Measurements from ENCODE around the gene RPL31. TPM values are rescaled to one million over a fixed set of nuclear protein-coding genes. Genes with fewer than 3 reads are reported as not detected.

Gene RPL31
- total RNA-seq, 2 donors from 2014 or later = 316 to 425 TPM

DNA sequence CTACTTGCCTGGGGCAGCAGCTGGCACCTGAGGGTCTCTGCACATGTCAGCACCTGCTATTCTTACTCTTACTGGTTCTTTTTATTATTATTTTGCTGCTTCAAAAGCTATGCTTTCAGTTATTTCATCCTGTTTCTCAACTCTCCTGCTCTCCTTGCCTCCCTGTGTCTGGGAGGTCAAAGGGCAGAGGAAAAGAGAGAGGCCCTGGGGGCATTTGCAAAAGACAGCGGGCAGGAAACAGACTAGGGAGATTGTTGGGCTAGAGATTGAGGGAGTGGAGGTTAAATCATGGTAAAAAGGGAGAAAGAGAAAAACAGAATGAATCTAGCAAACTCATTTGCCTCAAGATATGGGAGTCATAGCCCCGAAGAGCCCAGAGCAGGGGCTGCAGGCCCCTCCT is 21.1 kb upstream of the RPL31 start:
- peaks cover 0 to 16% of the 10 kb centered on the region in 2 donors for H3K36me3 ChIP-seq (replicated peaks in 1 of 2; ENCODE audit: insufficient read depth in 1 of 2, low read depth in 2 of 2)
- H3K9me3 ChIP-seq = no peaks in the 10 kb centered on the region
- intact Hi-C loops (cut with DNase I) = loop anchor here (5.0 kb wide), 1 partner anchor 249 kb away; no protein-coding TSS in a partner anchor
- H3K4me1 ChIP-seq = no peaks in the 10 kb centered on the region
- 89 to 90% methylated on average over 2 of the region's 2 CpGs for WGBS, 2 donors
- no peak overlapping the region for H3K4me3 ChIP-seq
- ATAC-seq (no peak), DNase-seq (no peak)
- H3K27me3 ChIP-seq = no peaks in the 10 kb centered on the region
- H3K27ac ChIP-seq = no peak overlapping the region
- no peak for TF ChIP-seq POLR2A (IDR thresholded peaks at IDR 0.05)
- TF ChIP-seq, protein P1, sequence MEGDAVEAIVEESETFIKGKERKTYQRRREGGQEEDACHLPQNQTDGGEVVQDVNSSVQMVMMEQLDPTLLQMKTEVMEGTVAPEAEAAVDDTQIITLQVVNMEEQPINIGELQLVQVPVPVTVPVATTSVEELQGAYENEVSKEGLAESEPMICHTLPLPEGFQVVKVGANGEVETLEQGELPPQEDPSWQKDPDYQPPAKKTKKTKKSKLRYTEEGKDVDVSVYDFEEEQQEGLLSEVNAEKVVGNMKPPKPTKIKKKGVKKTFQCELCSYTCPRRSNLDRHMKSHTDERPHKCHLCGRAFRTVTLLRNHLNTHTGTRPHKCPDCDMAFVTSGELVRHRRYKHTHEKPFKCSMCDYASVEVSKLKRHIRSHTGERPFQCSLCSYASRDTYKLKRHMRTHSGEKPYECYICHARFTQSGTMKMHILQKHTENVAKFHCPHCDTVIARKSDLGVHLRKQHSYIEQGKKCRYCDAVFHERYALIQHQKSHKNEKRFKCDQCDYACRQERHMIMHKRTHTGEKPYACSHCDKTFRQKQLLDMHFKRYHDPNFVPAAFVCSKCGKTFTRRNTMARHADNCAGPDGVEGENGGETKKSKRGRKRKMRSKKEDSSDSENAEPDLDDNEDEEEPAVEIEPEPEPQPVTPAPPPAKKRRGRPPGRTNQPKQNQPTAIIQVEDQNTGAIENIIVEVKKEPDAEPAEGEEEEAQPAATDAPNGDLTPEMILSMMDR (IDR thresholded peaks at IDR 0.05) = no peak

GRCh38 chr2:100982431-100982861 is 19.6 kb upstream of the RPL31 start:
- Histone ChIP-seq H3K4me1 (no peaks in the 10 kb centered on the region), H3K27ac (no peak overlapping the region), H3K9me3 (no peaks in the 10 kb centered on the region), H3K4me3 (no peak overlapping the region), H3K36me3 (replicated peaks in 1 of 2; ENCODE audit: insufficient read depth in 1 of 2, low read depth in 2 of 2) (peaks cover 0 to 8% of the 10 kb centered on the region in 2 donors), H3K27me3 (no peaks in the 10 kb centered on the region)
- ATAC-seq (no peak), DNase-seq (no peak)
- WGBS, 2 donors = 74% methylated on average over 6 to 8 of the region's 8 CpGs
- no peak for TF ChIP-seq POLR2A (IDR thresholded peaks at IDR 0.05)
- TF ChIP-seq, protein P1 (IDR thresholded peaks at IDR 0.05) = no peak
- intact Hi-C loops (cut with DNase I) = loop anchor here (5.0 kb wide), 1 partner anchor 250 kb away; no protein-coding TSS in a partner anchor

DNA sequence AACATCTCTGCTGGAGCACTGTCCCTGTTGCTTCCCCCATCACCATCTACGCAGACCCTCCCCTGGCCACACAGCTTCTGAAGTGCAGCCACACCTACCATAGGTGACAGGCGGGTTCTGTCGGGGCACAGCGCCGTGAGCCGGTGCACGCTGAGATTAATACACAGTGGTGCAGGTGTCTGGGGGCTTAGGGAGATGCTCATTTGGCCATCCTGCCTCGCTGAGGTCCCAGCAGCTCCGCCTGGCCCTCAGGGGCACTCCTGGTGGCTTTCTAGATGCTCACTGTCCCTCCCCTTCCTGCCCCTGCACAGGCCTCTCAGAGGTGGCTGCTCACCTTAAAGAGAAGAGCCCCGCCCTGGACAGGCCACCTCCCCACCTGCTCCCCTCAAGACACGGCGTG is 18.9 kb upstream of the RPL31 start:
- Histone ChIP-seq H3K4me1 (no peaks in the 10 kb centered on the region), H3K27ac (no peak overlapping the region), H3K36me3 (replicated peaks in 1 of 2; ENCODE audit: insufficient read depth in 1 of 2, low read depth in 2 of 2) (peaks cover 0 to 4% of the 10 kb centered on the region in 2 donors), H3K9me3 (no peaks in the 10 kb centered on the region), H3K27me3 (no peaks in the 10 kb centered on the region), H3K4me3 (no peak overlapping the region)
- TF ChIP-seq, protein P1 (IDR thresholded peaks at IDR 0.05) = no peak
- TF ChIP-seq POLR2A (IDR thresholded peaks at IDR 0.05) = no peak
- no peak for ATAC-seq
- intact Hi-C loops (cut with DNase I) = loop anchor here (5.0 kb wide), 1 partner anchor 251 kb away; no protein-coding TSS in a partner anchor
- WGBS, 2 donors = 81 to 96% methylated on average over 4 to 12 of the region's 12 CpGs
- no peak for DNase-seq

- DNase-seq = no peak
- Histone ChIP-seq H3K4me1 (no peaks in the 10 kb centered on the region), H3K4me3 (no peak overlapping the region), H3K36me3 (replicated peaks in 1 of 2; ENCODE audit: insufficient read depth in 1 of 2, low read depth in 2 of 2) (peaks cover 0 to 4% of the 10 kb centered on the region in 2 donors), H3K9me3 (no peaks in the 10 kb centered on the region), H3K27ac (peak overlapping the region in 1 of 4 donors; percentile 31), H3K27me3 (no peaks in the 10 kb centered on the region)
- TF ChIP-seq, protein P1 (IDR thresholded peaks at IDR 0.05) = peak in 1 of 7 experiments; percentile 18
- TF ChIP-seq POLR2A (IDR thresholded peaks at IDR 0.05) = no peak
- intact Hi-C loops (cut with DNase I) = loop anchor here (5.0 kb wide), 1 partner anchor 251 kb away; no protein-coding TSS in a partner anchor
- no peak for ATAC-seq
- WGBS, 2 donors = 45 to 60% methylated on average over 11 of the region's 11 CpGs
Observed at GRCh38 chr2:100983684-100984310, 18.3 kb upstream of the RPL31 start.
